ENCODE data around the gene SIGLEC6. TPM values are rescaled to one million over a fixed set of nuclear protein-coding genes. Genes with fewer than 3 reads are reported as not detected.
"Not testable (repeated sequence)": the region's sequence is repeated elsewhere in the genome, so short reads cannot be mapped to it uniquely, and the experiment has no call there.

Gene SIGLEC6
- total RNA-seq, 1 donor from 2014 or later, result not detected

- DNase-seq (ENCODE audit: extremely low read depth, low read depth, low spot score), result no peak
Observed at GRCh38 chr19:51513968-51514367, 17.5 kb downstream of the SIGLEC6 start.

- DNase-seq (ENCODE audit: extremely low read depth, low read depth, low spot score), result no peak
Observed at GRCh38 chr19:51511353-51511752, 20.1 kb downstream of the SIGLEC6 start.

- DNase-seq (ENCODE audit: extremely low read depth, low read depth, low spot score), result no peak
Observed at GRCh38 chr19:51509823-51510660, 21.4 kb downstream of the SIGLEC6 start.

GRCh38 chr19:51508059-51508733, 23.3 kb downstream of the SIGLEC6 start:
- DNase-seq (ENCODE audit: extremely low read depth, low read depth, low spot score), result no peak

DNA sequence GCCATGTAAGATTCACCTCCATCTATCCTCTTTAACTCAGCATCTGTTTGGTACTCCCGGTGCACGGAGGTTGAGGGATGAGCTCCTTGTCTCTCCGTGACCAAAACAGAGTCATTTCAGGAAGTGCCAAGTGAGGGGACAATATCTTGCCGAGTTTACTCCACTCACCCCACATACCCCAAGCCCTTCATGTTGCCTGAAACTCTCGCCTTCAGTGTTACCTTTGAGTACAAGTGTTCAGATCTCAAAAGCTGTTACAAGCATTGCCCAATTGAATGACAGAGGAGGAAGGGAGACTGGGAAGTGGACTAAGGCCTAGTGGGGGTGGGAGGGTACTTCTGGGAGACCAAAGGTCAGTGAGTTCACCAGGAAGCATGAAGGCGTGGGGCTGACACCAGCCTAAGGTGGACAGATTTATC, 23.8 kb downstream of the SIGLEC6 start:
- DNase-seq (ENCODE audit: extremely low read depth, low read depth, low spot score), result no peak

DNA sequence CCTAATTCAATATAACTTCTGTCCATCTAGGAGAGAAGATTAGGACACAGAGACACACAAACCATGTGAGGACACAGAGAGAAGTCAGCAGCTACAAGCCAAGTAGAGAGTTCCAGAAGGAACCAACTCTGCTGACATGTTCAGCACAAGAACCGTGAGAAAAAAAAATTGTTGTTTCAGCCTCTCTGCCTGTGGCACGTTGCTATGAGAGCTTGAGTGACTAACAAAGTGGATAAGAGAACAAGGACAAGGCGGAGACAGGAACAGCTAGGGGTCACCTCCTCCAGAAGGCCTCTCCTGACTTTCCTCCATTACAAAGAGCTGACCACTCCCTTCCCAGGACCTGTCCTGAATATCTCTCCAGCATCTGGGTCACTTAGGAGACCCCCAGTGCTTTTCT, 24.3 kb downstream of the SIGLEC6 start:
- DNase-seq (ENCODE audit: extremely low read depth, low read depth, low spot score), result no peak

DNA sequence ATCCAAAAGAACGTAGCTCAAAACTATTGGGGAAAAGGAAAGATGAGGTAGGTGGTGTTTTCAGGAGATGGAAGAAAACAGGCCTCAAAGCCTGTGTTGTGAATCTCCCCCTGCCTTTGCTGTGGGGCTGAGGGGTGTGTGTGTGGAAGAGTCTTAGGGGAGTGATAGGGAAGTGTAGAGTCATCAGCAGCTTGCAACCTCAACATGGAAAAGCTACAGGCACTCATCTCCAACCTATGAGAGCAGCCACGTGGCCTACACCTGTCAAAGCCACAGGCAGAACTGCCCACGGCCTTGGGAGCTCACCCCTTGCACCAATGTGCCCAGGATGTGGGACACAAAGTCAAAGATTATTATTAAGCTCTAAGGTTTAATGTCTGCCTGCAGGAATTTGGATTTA, 25.6 kb downstream of the SIGLEC6 start:
- no peak for DNase-seq (ENCODE audit: extremely low read depth, low read depth, low spot score)

DNA sequence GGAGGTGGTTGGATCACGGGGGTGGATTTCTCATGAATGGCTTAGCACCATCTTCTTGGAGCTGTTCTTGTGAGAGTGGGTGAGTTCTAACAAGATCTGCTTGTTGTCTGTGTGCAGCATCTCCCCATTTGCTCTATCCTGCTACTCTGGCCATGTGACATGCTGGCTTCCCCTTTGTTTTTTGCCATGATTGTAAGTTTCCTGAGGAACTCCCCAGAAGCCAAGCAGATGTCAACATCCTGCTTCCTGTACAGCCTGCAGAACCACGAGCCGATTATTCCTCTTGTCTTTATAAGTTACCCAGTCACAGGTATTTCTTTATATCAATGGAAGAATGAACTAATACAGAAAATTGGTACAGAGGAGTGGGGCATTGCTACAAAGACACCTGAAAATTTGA, 27.6 kb downstream of the SIGLEC6 start:
- DNase-seq (ENCODE audit: extremely low read depth, low read depth, low spot score), result no peak

- DNase-seq (ENCODE audit: extremely low read depth, low read depth, low spot score), result no peak
Observed at GRCh38 chr19:51503286-51503817, 28.1 kb downstream of the SIGLEC6 start.

DNA sequence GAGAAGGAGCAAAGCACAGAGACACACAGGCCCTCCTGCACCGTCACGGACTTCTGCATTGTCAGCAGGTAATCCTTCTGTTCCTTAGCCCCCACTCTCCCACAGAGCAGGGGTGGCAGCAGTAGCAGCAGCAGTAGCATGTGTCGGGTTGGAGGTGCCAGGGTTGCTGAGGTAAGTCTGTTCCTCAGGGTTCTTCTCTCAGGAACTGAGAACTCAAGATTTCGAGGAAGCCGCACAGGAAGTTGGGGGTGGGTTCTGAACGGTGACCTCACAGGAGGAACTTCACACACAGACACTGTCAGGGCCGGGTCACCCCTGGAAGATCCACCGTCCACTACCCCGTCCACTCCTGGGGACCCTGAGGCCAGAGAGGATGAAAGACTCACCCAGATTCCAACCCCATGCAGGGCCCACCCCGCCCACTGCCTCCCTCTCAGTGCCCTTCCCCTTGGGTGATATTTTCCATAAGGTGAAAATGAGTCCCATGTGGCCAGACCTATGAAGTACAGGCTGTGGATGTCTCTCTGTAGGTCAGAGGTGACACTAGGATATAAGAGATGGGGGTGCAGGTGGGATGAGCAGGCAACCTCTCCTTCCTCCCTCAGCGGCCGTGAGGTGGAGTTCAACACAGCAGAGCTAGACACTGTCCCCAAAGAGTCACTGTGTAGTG, 29.7 kb downstream of the SIGLEC6 start, which contains the start of gene SIGLEC12:
Gene SIGLEC12 (minus strand): TSS at position 207 of the 670 bp plus-strand sequence. CDS start 67 bp downstream, at position 140.
- no peak for DNase-seq (ENCODE audit: extremely low read depth, low read depth, low spot score)

- DNase-seq (ENCODE audit: extremely low read depth, low read depth, low spot score), result not testable (repeated sequence)
Observed at GRCh38 chr19:51500931-51501330, 30.5 kb downstream of the SIGLEC6 start.

GRCh38 chr19:51497666-51498065, 33.8 kb downstream of the SIGLEC6 start:
- DNase-seq (ENCODE audit: extremely low read depth, low read depth, low spot score), result no peak

- DNase-seq (ENCODE audit: extremely low read depth, low read depth, low spot score), result no peak
Observed at GRCh38 chr19:51493776-51494175, 37.7 kb downstream of the SIGLEC6 start.

DNA sequence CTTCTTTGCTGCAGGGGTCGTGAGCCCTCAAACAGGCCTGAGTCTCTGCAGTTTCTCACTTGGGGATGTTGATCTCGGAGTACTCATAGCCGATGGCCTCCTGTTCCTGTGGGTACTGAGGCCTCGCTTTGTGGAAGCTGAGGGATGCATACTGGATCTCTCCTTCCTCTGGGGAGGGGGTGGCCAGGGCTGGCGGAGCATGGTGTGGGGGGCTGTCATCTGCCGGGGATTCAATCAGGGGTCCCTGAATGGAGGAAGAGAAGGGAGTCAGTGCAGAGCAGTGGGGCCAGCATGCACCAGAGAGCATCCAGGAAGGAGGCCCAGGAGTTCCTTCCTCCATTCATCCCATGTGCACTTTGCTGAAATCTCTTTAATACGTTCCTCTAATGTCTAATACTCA, 39.9 kb downstream of the SIGLEC6 start:
- DNase-seq (ENCODE audit: extremely low read depth, low read depth, low spot score), result no peak

- DNase-seq (ENCODE audit: extremely low read depth, low read depth, low spot score), result no peak
Observed at GRCh38 chr19:51490676-51491075, 40.8 kb downstream of the SIGLEC6 start.

DNA sequence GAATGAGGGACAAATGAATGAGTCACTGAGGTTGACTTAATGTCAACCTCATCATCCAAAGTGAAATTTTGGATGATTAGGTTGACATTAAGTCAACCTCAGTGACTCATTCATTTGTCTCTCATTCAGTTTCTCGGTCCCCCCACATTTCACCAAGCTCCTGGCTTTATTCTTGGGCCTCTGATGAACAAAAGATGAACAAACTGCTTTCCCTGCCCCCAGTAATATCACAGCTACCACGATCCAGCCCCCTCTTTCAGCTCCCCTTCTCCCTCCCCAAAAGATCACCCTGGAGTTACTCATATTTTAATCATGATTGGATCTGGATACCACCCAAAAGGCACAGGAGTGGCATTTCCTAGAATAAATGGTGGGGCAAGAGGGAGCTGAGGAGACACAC, 42.4 kb downstream of the SIGLEC6 start:
- DNase-seq (ENCODE audit: extremely low read depth, low read depth, low spot score), result no peak

GRCh38 chr19:51488491-51488890, 43.0 kb downstream of the SIGLEC6 start:
- no peak for DNase-seq (ENCODE audit: extremely low read depth, low read depth, low spot score)

DNA sequence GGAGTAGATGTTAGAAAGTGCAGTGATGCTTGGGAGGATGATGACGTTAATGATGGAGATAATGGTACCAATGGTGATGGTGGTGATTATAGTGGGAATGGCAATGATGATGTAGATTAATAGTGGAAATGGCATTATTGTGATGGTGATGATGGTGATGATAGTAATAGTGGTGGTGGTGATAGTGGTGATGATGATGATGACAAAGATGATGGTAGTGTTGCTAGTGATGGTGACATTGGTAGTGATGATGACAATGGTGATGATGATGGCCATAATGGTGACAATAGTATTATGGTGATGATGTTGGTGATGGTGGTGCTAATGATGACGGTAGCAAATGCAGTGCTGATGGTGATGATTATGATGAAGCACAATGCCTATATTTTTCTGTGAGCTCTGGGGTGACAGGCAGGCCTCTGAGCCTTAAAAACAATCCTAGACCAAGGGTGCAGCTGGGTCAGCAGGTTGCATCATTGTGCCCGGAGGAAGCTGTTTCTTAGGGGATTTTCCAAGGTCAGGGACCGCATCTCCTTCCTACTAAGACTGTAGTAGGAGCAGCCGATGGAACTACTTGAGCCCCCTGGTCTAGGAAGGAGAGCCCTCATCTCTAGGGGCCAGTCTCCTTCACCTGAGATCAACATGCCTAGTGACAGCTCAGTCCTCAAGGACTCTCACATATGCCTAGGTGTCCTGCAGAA, 45.4 kb downstream of the SIGLEC6 start:
- DNase-seq (ENCODE audit: extremely low read depth, low read depth, low spot score), result no peak

GRCh38 chr19:51480590-51480989, 50.9 kb downstream of the SIGLEC6 start:
- no peak for DNase-seq (ENCODE audit: extremely low read depth, low read depth, low spot score)

GRCh38 chr19:51479531-51480331, 51.7 kb downstream of the SIGLEC6 start:
- no peak for DNase-seq (ENCODE audit: extremely low read depth, low read depth, low spot score)
